DND-41 (cell line): ENCODE measurements around the gene NEUROG1.

Experiments used
- ATAC-seq: fragments of 200-7000 bp; cut with Tn5 transposase; 3 replicates; pipeline ENCODE4 v1.9.1; 2021; ENCODE audit warnings: low read depth; ENCODE audit not compliant: insufficient read depth
- DNase-seq: peaks from one replicate; pipeline ENCODE4 v3.0.0-alpha.2; 2020
- H2AFZ ChIP-seq: 2 replicates; pipeline ENCODE4 v1.6.0; 2012; ENCODE audit warnings: low read depth, low read length
- H3K27ac ChIP-seq: 2 replicates; pipeline ENCODE4 v1.5.1; 2012; ENCODE audit warnings: low read length, inconsistent platforms
- H3K27me3 ChIP-seq: fragments of 200-600 bp; sonication (generic); 2 replicates; pipeline ENCODE4 v1.6.0; 2012; ENCODE audit warnings: low read length, mild to moderate bottlenecking, inconsistent platforms; ENCODE audit not compliant: insufficient read depth, poor library complexity
- H3K36me3 ChIP-seq: 2 replicates; pipeline ENCODE4 v1.5.1; 2012; ENCODE audit warnings: low read length, inconsistent platforms; ENCODE audit not compliant: insufficient read depth
- H3K4me1 ChIP-seq: 2 replicates; pipeline ENCODE4 v1.5.1; 2012; ENCODE audit warnings: mild to moderate bottlenecking, low read length; ENCODE audit not compliant: insufficient read depth
- H3K4me2 ChIP-seq: 2 replicates; pipeline ENCODE4 v1.6.0; 2012; ENCODE audit warnings: mild to moderate bottlenecking, moderate library complexity, low read length, inconsistent platforms; ENCODE audit not compliant: insufficient read depth
- H3K4me3 ChIP-seq, 2 experiments: fragments of 200-600 bp in 1 of 2; shearing (Covaris generic) in 1 of 2; 2 replicates each; pipeline ENCODE4 v1.5.1; 2012 to 2016; ENCODE audit warnings: inconsistent platforms in 2 of 2, low read length in 2 of 2, mild to moderate bottlenecking in 2 of 2, low read depth in 1 of 2, moderate library complexity in 1 of 2
- H3K79me2 ChIP-seq: 2 replicates; pipeline ENCODE4 v1.6.0; 2012; ENCODE audit warnings: low read length, inconsistent platforms; ENCODE audit not compliant: insufficient read depth
- H3K9ac ChIP-seq: 2 replicates; pipeline ENCODE4 v1.6.0; 2012; ENCODE audit warnings: low read depth, mild to moderate bottlenecking, inconsistent platforms, low read length, moderate library complexity
- H3K9me3 ChIP-seq: 2 replicates; pipeline ENCODE4 v1.5.1; 2012; ENCODE audit warnings: low read length, moderate library complexity, mild to moderate bottlenecking, inconsistent platforms; ENCODE audit not compliant: insufficient read depth, severe bottlenecking
- H4K20me1 ChIP-seq: 2 replicates; pipeline ENCODE4 v1.6.0; 2012; ENCODE audit warnings: low read length; ENCODE audit not compliant: insufficient read depth
- CTCF ChIP-seq: IDR thresholded peaks from 2 replicates; pipeline ENCODE4 v1.5.1; 2012; ENCODE audit warnings: borderline replicate concordance, low read length, moderate library complexity, mild to moderate bottlenecking; ENCODE audit not compliant: poor library complexity, severe bottlenecking; ENCODE audit errors: extremely low read depth
- EZH2 ChIP-seq: IDR thresholded peaks from 3 replicates; pipeline ENCODE4 v1.6.1; 2012; ENCODE audit warnings: borderline replicate concordance, low read depth, mild to moderate bottlenecking, moderate library complexity, low read length, inconsistent platforms; ENCODE audit not compliant: severe bottlenecking

Gene NEUROG1

GRCh38 chr5:135557076-135557838, 21.5 kb upstream of the NEUROG1 start:
- Histone ChIP-seq H3K4me3 (no peak overlapping the region), H2AFZ (no peak overlapping the region), H3K36me3 (no peaks in the 10 kb centered on the region), H3K27me3 (peaks cover 14% of the 10 kb centered on the region), H3K9me3 (no peaks in the 10 kb centered on the region), H3K79me2 (no peaks in the 10 kb centered on the region), H3K4me1 (no peaks in the 10 kb centered on the region), H3K4me2 (no peak overlapping the region), H4K20me1 (no peaks in the 10 kb centered on the region), H3K27ac (no peak overlapping the region), H3K9ac (no peak overlapping the region)
- DNase-seq: no peak
- ATAC-seq: no peak
- TF ChIP-seq EZH2 (no peak), CTCF (no peak)

- H3K27ac ChIP-seq: no peak overlapping the region
- H3K4me1 ChIP-seq: no peaks in the 10 kb centered on the region
- DNase-seq (no peak), ATAC-seq (no peak)
- H3K4me3 ChIP-seq: no peak overlapping the region
- H3K9ac ChIP-seq: no peak overlapping the region
- no peak for TF ChIP-seq CTCF
- TF ChIP-seq EZH2: no peak
- no peaks in the 10 kb centered on the region for H3K36me3 ChIP-seq
- H3K4me2 ChIP-seq: no peak overlapping the region
- no peaks in the 10 kb centered on the region for H4K20me1 ChIP-seq
- H2AFZ ChIP-seq: no peak overlapping the region
- peaks cover 14% of the 10 kb centered on the region for H3K27me3 ChIP-seq
- H3K9me3 ChIP-seq: no peaks in the 10 kb centered on the region
- H3K79me2 ChIP-seq: no peaks in the 10 kb centered on the region
Observed at GRCh38 chr5:135556620-135557019, 20.9 kb upstream of the NEUROG1 start.

DNA sequence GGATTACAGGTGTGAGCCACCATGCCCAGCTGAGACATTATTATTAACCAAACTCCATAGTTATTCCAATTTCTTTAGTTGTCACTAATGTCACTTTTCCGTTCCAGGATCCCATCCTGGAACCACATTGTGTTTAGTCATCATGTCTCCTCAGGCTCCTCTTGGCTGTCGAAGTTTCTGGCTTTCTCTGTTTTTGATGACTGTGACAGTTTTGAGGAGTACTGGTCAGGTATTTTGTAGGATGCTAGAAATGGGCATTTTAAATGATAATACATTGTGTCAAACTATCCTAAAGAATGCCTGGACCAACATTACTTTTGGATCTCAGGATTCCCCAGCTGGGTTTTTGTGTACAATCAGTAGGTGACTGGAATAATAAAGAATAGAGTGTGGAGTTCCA, 19.8 kb upstream of the NEUROG1 start:
- H3K4me2 ChIP-seq: no peak overlapping the region
- H2AFZ ChIP-seq: no peak overlapping the region
- no peak overlapping the region for H3K9ac ChIP-seq
- H3K4me1 ChIP-seq: no peaks in the 10 kb centered on the region
- H3K27me3 ChIP-seq: peaks cover 17% of the 10 kb centered on the region
- H3K9me3 ChIP-seq: no peaks in the 10 kb centered on the region
- no peak overlapping the region for H3K4me3 ChIP-seq
- no peaks in the 10 kb centered on the region for H4K20me1 ChIP-seq
- H3K36me3 ChIP-seq: no peaks in the 10 kb centered on the region
- no peak for TF ChIP-seq CTCF
- TF ChIP-seq EZH2: no peak
- DNase-seq (no peak), ATAC-seq (no peak)
- no peak overlapping the region for H3K27ac ChIP-seq
- no peaks in the 10 kb centered on the region for H3K79me2 ChIP-seq
